Activated T-helper 17 cell treated with anti-CD3 and anti-CD28 coated beads, Interleukin-2, amount 50 U/mL, for 72 hours (primary cell): Measurements from ENCODE around the gene LMTK3. TPM values are rescaled to one million over a fixed set of nuclear protein-coding genes. Genes with fewer than 3 reads are reported as not detected.
"Not testable (repeated sequence)": the region's sequence is repeated elsewhere in the genome, so short reads cannot be mapped to it uniquely, and the experiment has no call there.

Experiments
- ATAC-seq: fragments of 150-1000 bp; cut with Tn5 transposase; replicated peaks from 2 replicates; pipeline ENCODE4 v1.10.0; 2021; ENCODE audit warnings: mild to moderate bottlenecking, moderate library complexity
- H3K27ac Mint-ChIP-seq: one replicate; pipeline ENCODE4 v1.8.0; 2022; ENCODE audit warnings: mixed read lengths
- H3K27me3 Mint-ChIP-seq: one replicate; pipeline ENCODE4 v1.8.0; 2022; ENCODE audit warnings: mixed read lengths
- H3K36me3 Mint-ChIP-seq: one replicate; pipeline ENCODE4 v1.8.0; 2022; ENCODE audit warnings: low read depth, mild to moderate bottlenecking, mixed read lengths
- H3K4me1 Mint-ChIP-seq: one replicate; pipeline ENCODE4 v1.8.0; 2022; ENCODE audit warnings: mixed read lengths
- H3K4me3 Mint-ChIP-seq: one replicate; pipeline ENCODE4 v1.8.0; 2022; ENCODE audit warnings: mild to moderate bottlenecking, mixed read lengths
- H3K9me3 Mint-ChIP-seq: one replicate; pipeline ENCODE4 v1.8.0; 2022; ENCODE audit warnings: mixed read lengths
- total RNA-seq, 2 donors: library from RNA; stranded (reverse); gene quantifications; one replicate each; pipeline ENCODE4 v1.2.3, GENCODE V29; 2022

LMTK3 gene
- total RNA-seq, 2 donors from 2014 or later: 3.8 to 5.9 TPM

DNA sequence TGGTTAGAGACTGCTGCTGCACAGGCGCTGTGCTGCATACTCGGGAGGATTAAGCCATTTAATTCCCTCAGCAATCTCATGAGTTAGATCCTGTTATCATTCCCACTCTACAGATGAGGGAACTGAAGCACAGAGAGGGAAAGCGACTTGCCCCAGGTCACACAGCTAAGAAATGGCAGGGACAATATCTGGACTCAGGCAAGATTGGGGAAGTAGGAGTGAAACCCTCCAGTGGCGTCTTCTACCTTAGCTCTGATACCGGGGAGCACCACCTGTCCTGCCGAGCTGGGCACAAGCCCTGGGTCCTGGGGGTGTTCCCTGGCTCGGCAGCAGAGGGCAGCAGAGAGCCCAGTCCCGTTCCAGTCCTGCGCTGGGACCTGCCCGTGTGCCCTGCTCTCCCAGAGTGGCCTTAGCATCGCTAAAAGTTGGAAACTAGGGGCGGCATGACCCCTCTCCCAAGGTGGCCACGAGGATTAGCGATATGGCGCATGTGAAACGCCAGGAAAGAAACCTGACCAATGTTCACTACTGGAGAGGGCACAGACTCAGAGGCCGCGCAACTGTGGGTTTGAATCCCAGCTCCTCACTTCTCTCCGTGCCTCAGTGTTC is 21.9 kb downstream of the LMTK3 start:
- Mint-ChIP-seq H3K27ac (no peak overlapping the region), H3K4me3 (no peak overlapping the region), H3K27me3 (peaks cover 20% of the 10 kb centered on the region)

DNA sequence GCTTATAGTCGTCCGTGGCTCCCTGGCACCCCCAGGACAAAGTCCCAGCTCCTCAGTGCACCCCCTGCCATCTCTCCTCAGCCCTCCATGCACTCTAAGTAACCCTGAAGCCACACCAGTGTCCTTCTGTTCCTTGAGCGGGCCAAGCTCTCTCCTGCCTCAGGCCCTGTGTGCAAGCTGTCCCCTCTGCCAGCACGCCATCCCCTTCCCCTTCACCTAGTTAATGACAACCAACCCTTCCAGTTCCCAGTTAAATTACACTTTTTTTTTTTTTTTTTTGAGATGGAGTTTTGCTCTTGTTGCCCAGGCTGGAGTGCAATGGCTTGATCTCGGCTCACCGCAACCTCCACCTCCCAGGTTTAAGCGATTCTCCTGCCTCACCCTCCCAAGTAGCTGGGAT is 23.2 kb downstream of the LMTK3 start:
- not testable (repeated sequence) for H3K27ac Mint-ChIP-seq, ATAC-seq
- peaks cover 15% of the 10 kb centered on the region for H3K27me3 Mint-ChIP-seq

More for the DNA sequence above, 21.9 kb downstream of the LMTK3 start:
- H3K9me3 Mint-ChIP-seq: no peaks in the 10 kb centered on the region
- H3K36me3 Mint-ChIP-seq: no peaks in the 10 kb centered on the region
- ATAC-seq: peak; percentile 55
- peaks cover 20% of the 10 kb centered on the region for H3K4me1 Mint-ChIP-seq

GRCh38 chr19:48487948-48488347 is 23.7 kb downstream of the LMTK3 start:
- no peaks in the 10 kb centered on the region for H3K36me3 Mint-ChIP-seq
- no peak overlapping the region for H3K4me3 Mint-ChIP-seq
- H3K27ac Mint-ChIP-seq: no peak overlapping the region
- H3K27me3 Mint-ChIP-seq: peaks cover 15% of the 10 kb centered on the region
- H3K9me3 Mint-ChIP-seq: no peaks in the 10 kb centered on the region
- no peak for ATAC-seq
- H3K4me1 Mint-ChIP-seq: peaks cover 20% of the 10 kb centered on the region

More for the DNA sequence above, 23.2 kb downstream of the LMTK3 start:
- H3K4me3 Mint-ChIP-seq, H3K36me3 Mint-ChIP-seq, H3K9me3 Mint-ChIP-seq: not testable (repeated sequence)
- peaks cover 20% of the 10 kb centered on the region for H3K4me1 Mint-ChIP-seq

GRCh38 chr19:48487544-48487943 is 24.1 kb downstream of the LMTK3 start:
- Mint-ChIP-seq H3K9me3 (no peaks in the 10 kb centered on the region), H3K4me3 (no peak overlapping the region), H3K36me3 (no peaks in the 10 kb centered on the region), H3K27ac (no peak overlapping the region), H3K27me3 (peaks cover 13% of the 10 kb centered on the region), H3K4me1 (peaks cover 15% of the 10 kb centered on the region)
- no peak for ATAC-seq

DNA sequence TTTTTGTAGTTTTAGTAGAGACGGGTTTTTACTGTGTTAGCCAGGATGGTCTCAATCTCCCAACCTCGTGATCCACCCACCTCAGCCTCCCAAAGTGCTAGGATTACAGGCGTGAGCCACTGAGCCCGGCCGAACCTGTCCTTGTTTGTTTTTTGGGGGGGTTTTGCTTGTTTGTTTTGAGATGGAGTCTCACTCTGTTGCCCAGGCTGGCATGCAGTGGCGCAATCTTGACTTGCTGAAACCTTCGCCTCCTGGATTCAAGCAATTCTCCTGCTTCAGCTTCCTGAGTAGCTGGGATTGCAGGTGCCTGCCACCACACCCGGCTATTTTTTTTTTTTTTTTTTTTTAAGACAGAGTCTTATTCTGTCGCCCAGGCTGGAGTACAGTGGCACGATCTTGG is 24.9 kb downstream of the LMTK3 start:
- not testable (repeated sequence) for H3K9me3 Mint-ChIP-seq, H3K27ac Mint-ChIP-seq, H3K36me3 Mint-ChIP-seq, H3K27me3 Mint-ChIP-seq, ATAC-seq, H3K4me3 Mint-ChIP-seq, H3K4me1 Mint-ChIP-seq

DNA sequence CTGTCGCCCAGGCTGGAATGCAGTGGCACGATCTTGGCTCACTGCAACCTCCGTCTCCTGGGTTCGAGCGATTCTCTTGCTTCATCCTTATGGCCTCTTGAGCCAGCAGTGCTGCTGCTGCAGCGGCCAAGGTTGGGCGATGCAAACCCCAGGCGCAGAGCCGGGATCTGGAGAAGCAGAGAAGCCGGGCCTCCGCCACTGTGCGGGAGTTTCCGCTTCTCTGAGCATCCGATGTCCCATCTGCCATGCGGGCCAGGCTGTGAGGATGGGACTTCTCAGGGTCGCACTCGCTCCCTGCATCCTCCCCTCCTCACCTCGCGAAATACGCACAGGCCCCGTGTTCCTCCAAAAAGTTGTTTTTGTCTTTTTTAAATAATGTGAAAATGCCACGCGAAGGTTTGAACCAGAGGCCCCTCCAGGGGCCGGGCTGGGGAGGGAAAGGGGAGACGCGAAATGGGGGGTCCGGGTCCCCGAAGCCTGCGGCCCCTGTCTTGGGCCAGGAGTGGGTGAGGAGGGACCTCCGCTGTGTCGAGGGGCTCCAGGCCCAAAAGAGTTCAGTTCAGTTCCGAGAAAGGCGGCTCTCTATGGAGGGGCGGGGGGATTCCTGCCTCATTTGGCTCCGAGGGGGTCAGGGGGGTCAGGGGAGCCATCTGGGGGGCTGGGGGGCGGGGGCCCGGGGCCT is 26.6 kb downstream of the LMTK3 start:
- H3K4me3 Mint-ChIP-seq: no peak overlapping the region
- H3K27ac Mint-ChIP-seq: no peak overlapping the region
- no peaks in the 10 kb centered on the region for H3K27me3 Mint-ChIP-seq
- H3K4me1 Mint-ChIP-seq: peaks cover 8% of the 10 kb centered on the region
- H3K36me3 Mint-ChIP-seq: no peaks in the 10 kb centered on the region
- no peaks in the 10 kb centered on the region for H3K9me3 Mint-ChIP-seq
- ATAC-seq: no peak

- no peak overlapping the region for H3K4me3 Mint-ChIP-seq
- no peaks in the 10 kb centered on the region for H3K36me3 Mint-ChIP-seq
- H3K4me1 Mint-ChIP-seq: peaks cover 12% of the 10 kb centered on the region
- no peak for ATAC-seq
- no peak overlapping the region for H3K27ac Mint-ChIP-seq
- H3K9me3 Mint-ChIP-seq: no peaks in the 10 kb centered on the region
- no peaks in the 10 kb centered on the region for H3K27me3 Mint-ChIP-seq
Observed at GRCh38 chr19:48484247-48484893, 27.3 kb downstream of the LMTK3 start.

DNA sequence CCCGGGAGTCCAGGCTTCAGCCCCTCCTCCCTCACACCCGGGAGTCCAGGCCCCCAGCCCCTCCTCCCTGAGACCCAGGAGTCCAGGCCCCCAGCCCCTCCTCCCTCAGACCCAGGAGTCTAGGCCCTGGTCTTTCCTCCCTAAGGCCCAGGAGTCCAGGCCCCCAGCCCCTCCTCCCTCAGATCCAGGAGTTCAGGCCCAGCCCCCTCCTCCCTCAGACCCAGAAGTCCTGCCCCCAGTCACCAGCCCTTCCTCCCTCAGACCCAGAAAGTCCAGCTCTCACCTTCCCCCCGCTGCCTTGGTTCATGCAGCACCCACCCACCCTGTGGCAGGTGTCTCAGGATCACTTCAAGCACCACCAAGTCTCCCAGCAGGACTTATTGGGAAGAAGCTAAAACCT is 28.3 kb downstream of the LMTK3 start:
- Mint-ChIP-seq H3K27me3 (no peaks in the 10 kb centered on the region), H3K9me3 (no peaks in the 10 kb centered on the region), H3K36me3 (no peaks in the 10 kb centered on the region), H3K4me1 (peaks cover 13% of the 10 kb centered on the region), H3K27ac (peak overlapping the region; percentile 60), H3K4me3 (no peak overlapping the region)
- ATAC-seq: no peak

GRCh38 chr19:48481846-48482639 is 29.6 kb downstream of the LMTK3 start:
- Mint-ChIP-seq H3K4me3 (peak overlapping the region; percentile 82), H3K27me3 (no peaks in the 10 kb centered on the region), H3K36me3 (no peaks in the 10 kb centered on the region), H3K4me1 (peaks cover 13% of the 10 kb centered on the region), H3K9me3 (no peaks in the 10 kb centered on the region), H3K27ac (no peak overlapping the region)
- no peak for ATAC-seq

GRCh38 chr19:48480558-48481500 is 30.8 kb downstream of the LMTK3 start:
- ATAC-seq: peak; percentile 87
- peak overlapping the region; percentile 82 for H3K4me3 Mint-ChIP-seq
- peaks cover 13% of the 10 kb centered on the region for H3K4me1 Mint-ChIP-seq
- H3K9me3 Mint-ChIP-seq: no peaks in the 10 kb centered on the region
- no peaks in the 10 kb centered on the region for H3K27me3 Mint-ChIP-seq
- peak overlapping the region; percentile 85 for H3K27ac Mint-ChIP-seq
- peaks cover 2% of the 10 kb centered on the region for H3K36me3 Mint-ChIP-seq

DNA sequence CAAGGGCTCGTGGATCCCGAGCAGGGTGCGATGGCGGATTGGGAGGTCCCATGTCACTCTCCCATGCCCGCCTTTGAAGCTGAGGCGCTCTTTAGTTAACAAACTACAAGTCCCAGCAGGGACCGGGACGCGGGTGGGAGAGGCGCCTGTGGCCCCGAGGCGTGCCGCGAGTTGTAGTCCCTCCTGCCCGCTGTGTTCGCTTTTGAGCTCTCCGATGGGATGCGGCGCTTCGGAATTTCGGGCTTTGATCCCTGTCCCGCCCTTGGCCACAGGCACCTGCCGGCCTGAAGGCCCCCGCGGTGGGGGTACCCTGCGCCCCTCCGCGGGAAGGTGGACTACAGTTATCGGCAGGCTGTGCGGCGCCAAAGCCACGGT is 31.5 kb downstream of the LMTK3 start:
- ATAC-seq: no peak
- H3K27me3 Mint-ChIP-seq: no peaks in the 10 kb centered on the region
- H3K4me3 Mint-ChIP-seq: peak overlapping the region; percentile 82
- peaks cover 9% of the 10 kb centered on the region for H3K36me3 Mint-ChIP-seq
- H3K27ac Mint-ChIP-seq: peak overlapping the region; percentile 85
- peaks cover 13% of the 10 kb centered on the region for H3K4me1 Mint-ChIP-seq
- H3K9me3 Mint-ChIP-seq: no peaks in the 10 kb centered on the region

- Mint-ChIP-seq H3K27me3 (no peaks in the 10 kb centered on the region), H3K9me3 (no peaks in the 10 kb centered on the region), H3K4me1 (peaks cover 13% of the 10 kb centered on the region), H3K4me3 (peak overlapping the region; percentile 82), H3K36me3 (peaks cover 13% of the 10 kb centered on the region), H3K27ac (peak overlapping the region; percentile 73)
- ATAC-seq: no peak
Observed at GRCh38 chr19:48479686-48480085, 31.9 kb downstream of the LMTK3 start.

- H3K27ac Mint-ChIP-seq: no peak overlapping the region
- H3K27me3 Mint-ChIP-seq: no peaks in the 10 kb centered on the region
- H3K36me3 Mint-ChIP-seq: peaks cover 21% of the 10 kb centered on the region
- H3K4me3 Mint-ChIP-seq: peak overlapping the region; percentile 82
- no peaks in the 10 kb centered on the region for H3K9me3 Mint-ChIP-seq
- ATAC-seq: no peak
- H3K4me1 Mint-ChIP-seq: peaks cover 17% of the 10 kb centered on the region
Observed at GRCh38 chr19:48478339-48479256, 33.0 kb downstream of the LMTK3 start.
